GM12891 (cell line): Measurements from ENCODE around the gene DENND1A.

Source experiments
- PAX5 ChIP-seq: IDR thresholded peaks from 2 replicates; pipeline ENCODE4 v1.6.1; 2011; ENCODE audit warnings: low read length, moderate library complexity, mild to moderate bottlenecking; ENCODE audit not compliant: insufficient read depth, severe bottlenecking
- POLR2A ChIP-seq: IDR thresholded peaks from 2 replicates; pipeline ENCODE4 v1.6.1; 2011; ENCODE audit warnings: low read depth, low read length, control low read depth
- POLR2AphosphoS5 ChIP-seq: IDR thresholded peaks from 2 replicates; pipeline ENCODE4 v1.6.1; 2011; ENCODE audit warnings: low read depth, low read length, control low read depth
- POU2F2 ChIP-seq: IDR thresholded peaks from 2 replicates; pipeline ENCODE4 v1.6.1; 2011; ENCODE audit warnings: low read depth, mild to moderate bottlenecking, control low read depth, low read length, moderate library complexity
- SPI1 ChIP-seq: IDR thresholded peaks from 2 replicates; pipeline ENCODE4 v1.6.1; 2011; ENCODE audit warnings: low read depth, low read length, control low read depth
- TAF1 ChIP-seq: IDR thresholded peaks from 2 replicates; pipeline ENCODE4 v1.6.1; 2011; ENCODE audit warnings: low read depth, low read length, control low read depth

DNA sequence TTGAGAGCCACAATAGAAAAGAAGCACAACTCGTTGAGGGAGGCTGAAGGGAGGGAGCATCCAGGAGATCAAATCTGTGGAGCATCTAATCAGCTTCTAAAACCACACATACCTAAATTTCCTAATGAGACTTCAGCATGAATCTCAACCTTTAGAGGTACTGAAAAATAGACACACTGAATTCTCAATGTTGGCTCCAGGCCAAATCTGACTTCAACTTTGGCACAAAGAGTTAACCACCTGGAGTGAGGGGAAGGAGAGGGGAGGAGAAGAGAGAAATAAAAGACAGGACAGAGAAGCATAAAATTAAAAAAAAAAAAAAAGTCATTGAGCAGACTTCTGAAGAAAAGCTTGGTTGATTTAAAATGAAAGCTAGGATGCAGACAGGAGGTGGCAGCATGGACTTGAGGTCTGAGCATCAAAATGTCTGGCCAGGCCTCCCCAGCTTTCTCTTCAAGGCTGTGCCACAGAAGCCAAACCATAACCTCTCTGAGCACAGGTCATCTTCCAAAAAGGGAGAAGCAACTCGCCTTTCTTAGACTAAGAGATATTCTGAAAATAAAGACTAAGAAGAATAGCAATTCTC is 205.6 kb downstream of the DENND1A start:
- TF ChIP-seq POLR2AphosphoS5 (no peak), POLR2A (no peak), TAF1 (no peak), POU2F2 (no peak), PAX5 (no peak), SPI1 (no peak)
